HEK293T (cell line): ENCODE data around the gene DTNBP1.
A peak's percentile ranks its signal among the peaks of the same experiment; 100 is the strongest.

Experiments
- CTCF ChIA-PET: fragments of 350-600 bp; formaldehyde crosslinking; extraction: SDS; loops from one replicate; lab custom pipeline; 2021; ENCODE audit warnings: antibody characterized with exemption, inconsistent platforms; lab: Yijun Ruan, JAX
- POLR2A ChIA-PET: fragments of 350-600 bp; formaldehyde crosslinking; extraction: SDS; loops from one replicate; lab custom pipeline; 2020; ENCODE audit warnings: antibody characterized with exemption, inconsistent platforms; lab: Yijun Ruan, JAX
- DNase-seq: peaks from one replicate; pipeline ENCODE4 v3.0.0; 2012; ENCODE audit warnings: mixed read lengths; ENCODE audit errors: extremely low spot score
- ARNT ChIP-seq: fragments of 450-650 bp; IDR thresholded peaks from 2 replicates; pipeline ENCODE4 v1.6.1; 2017; ENCODE audit warnings: mild to moderate bottlenecking
- BHLHE40 ChIP-seq: fragments of 450-650 bp; IDR thresholded peaks from 2 replicates; pipeline ENCODE4 v1.6.1; 2016; ENCODE audit warnings: mild to moderate bottlenecking, moderate library complexity, borderline replicate concordance
- CTBP1 ChIP-seq: fragments of 450-650 bp; IDR thresholded peaks from 2 replicates; pipeline ENCODE4 v1.6.1; 2016; ENCODE audit warnings: borderline replicate concordance
- ELF4 ChIP-seq: fragments of 450-650 bp; IDR thresholded peaks from 2 replicates; pipeline ENCODE4 v1.6.1; 2017; ENCODE audit warnings: antibody characterized with exemption
- FOXA1 ChIP-seq: fragments of 450-650 bp; IDR thresholded peaks from 2 replicates; pipeline ENCODE4 v1.6.1; 2016; ENCODE audit warnings: mild to moderate bottlenecking
- FOXK2 ChIP-seq: fragments of 450-650 bp; IDR thresholded peaks from 2 replicates; pipeline ENCODE4 v1.6.1; 2016; ENCODE audit warnings: mild to moderate bottlenecking
- FOXM1 ChIP-seq: fragments of 450-650 bp; IDR thresholded peaks from 2 replicates; pipeline ENCODE4 v1.6.1; 2017; ENCODE audit warnings: mild to moderate bottlenecking, borderline replicate concordance
- HDGF ChIP-seq: fragments of 450-650 bp; IDR thresholded peaks from 2 replicates; pipeline ENCODE4 v1.6.1; 2017; ENCODE audit warnings: antibody characterized with exemption, borderline replicate concordance
- L3MBTL2 ChIP-seq: fragments of 450-650 bp; conservative IDR thresholded peaks from 2 replicates; pipeline ENCODE4 v1.6.1; 2016; ENCODE audit warnings: mild to moderate bottlenecking
- LEF1 ChIP-seq: fragments of 450-650 bp; IDR thresholded peaks from 2 replicates; pipeline ENCODE4 v1.6.1; 2017; ENCODE audit warnings: mild to moderate bottlenecking, borderline replicate concordance
- NFRKB ChIP-seq: fragments of 450-650 bp; IDR thresholded peaks from 2 replicates; pipeline ENCODE4 v1.6.1; 2016; ENCODE audit warnings: mild to moderate bottlenecking, moderate library complexity
- PKNOX1 ChIP-seq: fragments of 450-650 bp; IDR thresholded peaks from 2 replicates; pipeline ENCODE4 v1.6.1; 2016
- SP1 ChIP-seq: fragments of 450-650 bp; IDR thresholded peaks from 2 replicates; pipeline ENCODE4 v1.6.1; 2017
- SUZ12 ChIP-seq: fragments of 450-650 bp; IDR thresholded peaks from 2 replicates; pipeline ENCODE4 v1.6.1; 2016; ENCODE audit warnings: mild to moderate bottlenecking
- TARDBP ChIP-seq: fragments of 450-650 bp; IDR thresholded peaks from 2 replicates; pipeline ENCODE4 v1.6.1; 2016
- ZNF384 ChIP-seq: fragments of 450-650 bp; IDR thresholded peaks from 2 replicates; pipeline ENCODE4 v1.6.1; 2016

DTNBP1 gene

GRCh38 chr6:15515226-15515625 lies 147.6 kb downstream of the DTNBP1 start:
- CTCF ChIA-PET = interaction anchor here (0.5 kb wide), 1 partner anchor 652 kb away, joined by 3 read pairs; no protein-coding TSS in a partner anchor
- POLR2A ChIA-PET = no interaction called here
- no peak for TF ChIP-seq ARNT
- no peak for TF ChIP-seq PKNOX1
- no peak for TF ChIP-seq SP1
- no peak for TF ChIP-seq FOXA1
- TF ChIP-seq BHLHE40 = no peak
- no peak for TF ChIP-seq ZNF384
- TF ChIP-seq FOXM1 = no peak
- no peak for TF ChIP-seq CTBP1
- TF ChIP-seq HDGF = no peak
- TF ChIP-seq ELF4 = no peak
- no peak for DNase-seq

GRCh38 chr6:15513801-15514711 lies 148.8 kb downstream of the DTNBP1 start:
- POLR2A ChIA-PET = no interaction called here

GRCh38 chr6:15513131-15513771 lies 149.6 kb downstream of the DTNBP1 start:
- TF ChIP-seq BHLHE40 (no peak), LEF1 (no peak), SUZ12 (no peak), ARNT (no peak), PKNOX1 (no peak), CTBP1 (no peak), FOXA1 (no peak), HDGF (no peak), ZNF384 (no peak), TARDBP (no peak), NFRKB (no peak), SP1 (no peak), ELF4 (no peak), L3MBTL2 (no peak), FOXM1 (no peak), FOXK2 (no peak)
- POLR2A ChIA-PET = no interaction called here
- CTCF ChIA-PET = no interaction called here
- no peak for DNase-seq

More at GRCh38 chr6:15513801-15514711, 148.8 kb downstream of the DTNBP1 start:
- no peak for TF ChIP-seq SP1
- TF ChIP-seq FOXA1 = no peak
- TF ChIP-seq CTBP1 = no peak
- no peak for DNase-seq
- CTCF ChIA-PET = no interaction called here

- ChIA-PET CTCF (interaction anchor here (0.6 kb wide), 1 partner anchor 622 kb away, joined by 3 read pairs; no protein-coding TSS in a partner anchor), POLR2A (no interaction called here)
- TF ChIP-seq ELF4 (no peak), FOXA1 (no peak), TARDBP (no peak), NFRKB (no peak), LEF1 (no peak), BHLHE40 (no peak), ZNF384 (no peak), FOXM1 (no peak), SP1 (no peak), CTBP1 (no peak), SUZ12 (no peak), PKNOX1 (no peak), L3MBTL2 (no peak), FOXK2 (no peak), ARNT (no peak)
- no peak for DNase-seq
Observed at GRCh38 chr6:15512721-15513120, 150.1 kb downstream of the DTNBP1 start.

- CTCF ChIA-PET = interaction anchor here (0.6 kb wide), 1 partner anchor 622 kb away, joined by 3 read pairs; no protein-coding TSS in a partner anchor
- POLR2A ChIA-PET = no interaction called here
- peak; percentile 33 for DNase-seq
- TF ChIP-seq ZNF384 (no peak), FOXM1 (no peak), FOXA1 (no peak), LEF1 (no peak), NFRKB (no peak), PKNOX1 (no peak), SP1 (no peak), CTBP1 (no peak), ARNT (no peak), ELF4 (no peak), FOXK2 (no peak), SUZ12 (no peak), L3MBTL2 (no peak), TARDBP (no peak), HDGF (no peak), BHLHE40 (no peak)
Observed at GRCh38 chr6:15512126-15512525, 150.7 kb downstream of the DTNBP1 start.
